Tibial artery (tissue), 4 donors: ENCODE measurements around the gene ARFGAP2.
"Not testable (repeated sequence)": the region's sequence is repeated elsewhere in the genome, so short reads cannot be mapped to it uniquely, and the experiment has no call there.

Experiments used
- DNase-seq, 2 donors: peaks; one replicate each; pipeline ENCODE4 v3.0.0-alpha.2; 2019
- H3K27ac ChIP-seq, 2 donors: fragments of 200-600 bp; sonication (generic) in 1 of 2; 1 replicate in 1 of 2; 2 replicates in 1 of 2; pipeline ENCODE4 v1.5.1; 2018 to 2019; ENCODE audit warnings: mild to moderate bottlenecking in 1 of 2
- H3K27me3 ChIP-seq, 2 donors: fragments of 200-600 bp; sonication (generic) in 1 of 2; one replicate each; pipeline versions ENCODE4 v1.5.1 to v1.6.0; 2016 to 2019
- H3K36me3 ChIP-seq, 3 donors: fragments of 200-600 bp; sonication (generic) in 2 of 3; one replicate each; pipeline ENCODE4 v1.5.1; 2016 to 2019; ENCODE audit warnings: mild to moderate bottlenecking in 2 of 3
- H3K4me1 ChIP-seq, 4 donors: fragments of 200-600 bp; sonication (generic) in 2 of 4; 1 replicate in 3 of 4; 2 replicates in 1 of 4; pipeline ENCODE4 v1.5.1; 2016 to 2019
- H3K4me3 ChIP-seq, 2 donors: fragments of 200-600 bp; sonication (generic) in 1 of 2; 1 replicate in 1 of 2; 2 replicates in 1 of 2; pipeline ENCODE4 v1.5.1; 2018 to 2019; ENCODE audit warnings: mild to moderate bottlenecking in 2 of 2
- H3K9me3 ChIP-seq, 3 donors: fragments of 200-600 bp; sonication (generic) in 1 of 3; one replicate each; pipeline ENCODE4 v1.5.1; 2016 to 2019
- intact Hi-C: fragments of 100-400 bp; cut with DNase I; formaldehyde crosslinking; loops from one replicate; pipeline ENCODE4 v1.15.0; 2023; ENCODE audit warnings: low total_unique reads
- TF ChIP-seq, protein P1 (sequence below), 2 experiments: fragments of 200-600 bp in 1 of 2; fragments of 450-650 bp in 1 of 2; IDR thresholded peaks; one replicate each; pipeline ENCODE4 v1.5.1; 2017 to 2019; ENCODE audit warnings: antibody characterized with exemption in 2 of 2, mild to moderate bottlenecking in 1 of 2, moderate library complexity in 1 of 2

Gene ARFGAP2

DNA sequence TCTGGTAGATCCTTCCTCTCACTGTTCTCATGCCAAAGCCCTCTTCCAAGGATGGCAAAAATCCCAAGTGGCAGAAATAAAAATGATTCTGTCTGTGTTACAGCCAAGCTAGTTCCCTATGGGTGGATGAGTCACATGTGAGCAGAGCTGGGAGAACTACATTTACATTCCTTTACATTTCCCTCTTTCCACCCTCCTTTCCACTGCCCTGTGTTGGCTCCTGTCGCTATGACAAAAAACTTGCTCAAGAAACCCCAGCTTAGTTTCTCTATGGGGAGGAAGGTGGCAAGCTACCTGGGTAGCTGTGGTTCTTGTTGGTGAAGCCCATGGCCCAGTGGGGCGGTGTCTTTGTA is 27.9 kb upstream of the ARFGAP2 start:
- intact Hi-C loops = no loop called here
- no peak for DNase-seq
- TF ChIP-seq, protein P1, sequence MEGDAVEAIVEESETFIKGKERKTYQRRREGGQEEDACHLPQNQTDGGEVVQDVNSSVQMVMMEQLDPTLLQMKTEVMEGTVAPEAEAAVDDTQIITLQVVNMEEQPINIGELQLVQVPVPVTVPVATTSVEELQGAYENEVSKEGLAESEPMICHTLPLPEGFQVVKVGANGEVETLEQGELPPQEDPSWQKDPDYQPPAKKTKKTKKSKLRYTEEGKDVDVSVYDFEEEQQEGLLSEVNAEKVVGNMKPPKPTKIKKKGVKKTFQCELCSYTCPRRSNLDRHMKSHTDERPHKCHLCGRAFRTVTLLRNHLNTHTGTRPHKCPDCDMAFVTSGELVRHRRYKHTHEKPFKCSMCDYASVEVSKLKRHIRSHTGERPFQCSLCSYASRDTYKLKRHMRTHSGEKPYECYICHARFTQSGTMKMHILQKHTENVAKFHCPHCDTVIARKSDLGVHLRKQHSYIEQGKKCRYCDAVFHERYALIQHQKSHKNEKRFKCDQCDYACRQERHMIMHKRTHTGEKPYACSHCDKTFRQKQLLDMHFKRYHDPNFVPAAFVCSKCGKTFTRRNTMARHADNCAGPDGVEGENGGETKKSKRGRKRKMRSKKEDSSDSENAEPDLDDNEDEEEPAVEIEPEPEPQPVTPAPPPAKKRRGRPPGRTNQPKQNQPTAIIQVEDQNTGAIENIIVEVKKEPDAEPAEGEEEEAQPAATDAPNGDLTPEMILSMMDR (IDR thresholded peaks at IDR 0.05) = no peak
- Histone ChIP-seq H3K9me3 (no peaks in the 10 kb centered on the region), H3K36me3 (no peaks in the 10 kb centered on the region), H3K4me3 (no peak overlapping the region), H3K27me3 (no peaks in the 10 kb centered on the region), H3K4me1 (peaks cover 0 to 11% (median 6%) of the 10 kb centered on the region in 4 donors), H3K27ac (peak overlapping the region in 1 of 2 donors; percentile 36)

DNA sequence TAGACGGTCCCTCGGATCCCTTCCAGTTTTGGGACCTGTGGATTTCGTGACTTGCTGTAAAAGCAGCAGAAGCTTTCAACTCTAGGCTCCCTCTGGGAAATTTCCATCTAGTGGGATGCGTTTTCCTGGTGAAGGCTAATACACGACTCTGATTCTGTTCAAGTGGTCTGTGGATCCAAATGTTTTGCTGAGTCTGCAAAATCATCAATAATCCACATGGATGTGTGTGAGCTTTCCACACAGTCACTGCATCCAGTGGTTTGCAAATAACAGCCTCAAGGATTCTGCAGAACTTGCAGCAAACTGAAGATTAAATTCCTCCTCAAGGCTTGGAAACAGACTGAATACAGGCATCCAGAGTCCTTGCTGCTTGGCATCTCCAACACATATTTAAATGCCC is 25.9 kb upstream of the ARFGAP2 start:
- DNase-seq = no peak
- intact Hi-C loops = no loop called here
- TF ChIP-seq, protein P1 (IDR thresholded peaks at IDR 0.05) = no peak

DNA sequence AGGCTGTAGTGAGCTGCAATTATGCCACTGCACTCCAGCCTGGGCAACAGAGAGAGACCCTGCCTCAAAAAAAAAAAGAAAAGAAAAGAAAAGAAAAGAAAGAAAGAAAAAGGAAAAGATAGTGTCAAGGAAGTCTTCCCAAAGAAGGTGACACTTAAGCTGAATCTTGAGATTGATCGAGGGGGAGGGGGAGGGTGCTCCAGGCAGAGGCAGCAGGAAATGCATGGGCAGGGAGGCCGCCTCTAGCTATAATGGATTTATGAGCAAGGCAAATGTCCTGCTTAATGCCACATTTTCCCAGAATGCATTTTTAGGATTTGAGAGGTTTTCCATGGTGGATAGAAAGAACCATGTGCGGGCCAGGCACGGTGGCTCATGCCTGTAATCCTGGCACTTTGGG is 24.3 kb upstream of the ARFGAP2 start:
- DNase-seq = no peak
- Histone ChIP-seq H3K36me3 (no peaks in the 10 kb centered on the region), H3K27ac (no peak overlapping the region), H3K27me3 (no peaks in the 10 kb centered on the region), H3K9me3 (no peaks in the 10 kb centered on the region), H3K4me3 (no peak overlapping the region), H3K4me1 (peaks cover 0 to 11% (median 6%) of the 10 kb centered on the region in 4 donors)
- TF ChIP-seq, protein P1 (IDR thresholded peaks at IDR 0.05) = no peak
- intact Hi-C loops = no loop called here

More for the DNA sequence above, 25.9 kb upstream of the ARFGAP2 start:
- H3K36me3 ChIP-seq = no peaks in the 10 kb centered on the region
- H3K4me1 ChIP-seq = peaks cover 0 to 11% (median 6%) of the 10 kb centered on the region in 4 donors
- H3K4me3 ChIP-seq = no peak overlapping the region
- H3K27ac ChIP-seq = no peak overlapping the region
- no peaks in the 10 kb centered on the region for H3K27me3 ChIP-seq
- no peaks in the 10 kb centered on the region for H3K9me3 ChIP-seq

DNA sequence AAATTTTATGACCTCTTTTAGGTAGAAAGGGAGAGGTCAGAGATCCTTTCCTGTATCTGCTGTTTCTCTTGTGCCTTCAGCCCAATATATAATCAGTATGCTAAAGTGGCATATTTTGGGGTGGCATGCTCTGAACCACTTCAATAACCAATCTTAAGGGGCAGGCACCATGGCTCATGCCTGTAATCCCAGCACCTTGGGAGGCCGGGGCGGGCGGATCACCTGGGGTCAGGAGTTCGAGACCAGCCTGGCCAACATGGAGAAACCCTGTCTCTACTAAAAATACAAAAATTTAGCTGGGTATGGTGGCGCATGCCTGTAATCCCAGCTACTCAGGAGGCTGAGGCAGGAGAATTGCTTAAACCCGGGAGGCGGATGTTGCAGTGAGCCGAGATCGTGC is 21.5 kb upstream of the ARFGAP2 start:
- H3K27me3 ChIP-seq, H3K9me3 ChIP-seq, DNase-seq, H3K27ac ChIP-seq, H3K36me3 ChIP-seq, H3K4me3 ChIP-seq, intact Hi-C loops, H3K4me1 ChIP-seq: not testable (repeated sequence)

DNA sequence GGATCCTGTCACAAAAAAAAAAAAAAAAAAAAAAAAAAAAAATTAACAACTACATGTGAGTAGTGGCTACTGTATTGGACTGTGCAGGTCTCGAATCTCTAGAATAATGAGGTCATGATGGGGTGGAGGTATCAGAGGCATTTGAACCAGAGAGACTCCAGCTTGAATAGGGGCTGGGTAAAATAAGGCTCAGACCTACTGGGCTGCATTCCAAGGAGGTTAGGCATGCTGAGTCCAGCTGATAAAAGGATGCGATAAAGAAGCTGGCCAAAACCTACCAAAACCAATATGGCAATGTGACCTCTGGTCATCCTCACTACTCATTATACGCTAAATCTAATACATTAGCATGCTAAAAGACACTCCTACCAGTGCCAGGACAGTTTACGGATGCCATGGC is 15.4 kb upstream of the ARFGAP2 start:
- DNase-seq = no peak
- no peaks in the 10 kb centered on the region for H3K27me3 ChIP-seq
- H3K27ac ChIP-seq = no peak overlapping the region
- H3K4me1 ChIP-seq = peaks cover 0 to 24% (median 17%) of the 10 kb centered on the region in 4 donors
- intact Hi-C loops = no loop called here
- no peak overlapping the region for H3K4me3 ChIP-seq
- H3K9me3 ChIP-seq = no peaks in the 10 kb centered on the region
- TF ChIP-seq, protein P1 (IDR thresholded peaks at IDR 0.05) = no peak
- no peaks in the 10 kb centered on the region for H3K36me3 ChIP-seq

DNA sequence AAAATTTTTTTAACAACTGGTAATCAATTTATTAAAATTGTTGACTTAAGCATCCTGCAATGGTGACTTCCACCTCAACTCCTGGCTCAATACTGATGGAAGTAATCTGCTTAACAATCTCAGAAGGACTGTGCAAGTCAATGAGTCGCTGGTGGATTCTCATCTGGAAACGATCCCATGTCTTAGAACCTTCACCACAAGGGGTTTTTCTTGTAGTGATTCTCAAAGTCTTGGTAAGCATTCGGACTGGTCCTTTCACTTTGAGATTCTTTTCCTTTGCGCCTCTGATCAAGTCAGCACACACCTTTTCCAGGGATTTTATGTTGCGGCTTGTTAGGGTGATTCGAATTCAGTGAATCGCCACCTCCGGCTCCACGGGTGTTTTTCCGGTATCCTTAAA is 14.5 kb upstream of the ARFGAP2 start:
- peaks cover 0 to 30% (median 24%) of the 10 kb centered on the region in 4 donors for H3K4me1 ChIP-seq
- DNase-seq, H3K27me3 ChIP-seq: not testable (repeated sequence)

More for the DNA sequence above, 14.5 kb upstream of the ARFGAP2 start:
- H3K9me3 ChIP-seq, intact Hi-C loops, H3K36me3 ChIP-seq, H3K27ac ChIP-seq, H3K4me3 ChIP-seq: not testable (repeated sequence)
